EL (cell line): ENCODE measurements around the gene ECEL1.
A peak's percentile ranks its signal among the peaks of the same experiment; 100 is the strongest.
"Not testable (repeated sequence)": the region's sequence is repeated elsewhere in the genome, so short reads cannot be mapped to it uniquely, and the experiment has no call there.

Experiments
- DNase-seq: peaks from one replicate; pipeline ENCODE4 v3.0.0-alpha.2; 2016

ECEL1 gene

DNA sequence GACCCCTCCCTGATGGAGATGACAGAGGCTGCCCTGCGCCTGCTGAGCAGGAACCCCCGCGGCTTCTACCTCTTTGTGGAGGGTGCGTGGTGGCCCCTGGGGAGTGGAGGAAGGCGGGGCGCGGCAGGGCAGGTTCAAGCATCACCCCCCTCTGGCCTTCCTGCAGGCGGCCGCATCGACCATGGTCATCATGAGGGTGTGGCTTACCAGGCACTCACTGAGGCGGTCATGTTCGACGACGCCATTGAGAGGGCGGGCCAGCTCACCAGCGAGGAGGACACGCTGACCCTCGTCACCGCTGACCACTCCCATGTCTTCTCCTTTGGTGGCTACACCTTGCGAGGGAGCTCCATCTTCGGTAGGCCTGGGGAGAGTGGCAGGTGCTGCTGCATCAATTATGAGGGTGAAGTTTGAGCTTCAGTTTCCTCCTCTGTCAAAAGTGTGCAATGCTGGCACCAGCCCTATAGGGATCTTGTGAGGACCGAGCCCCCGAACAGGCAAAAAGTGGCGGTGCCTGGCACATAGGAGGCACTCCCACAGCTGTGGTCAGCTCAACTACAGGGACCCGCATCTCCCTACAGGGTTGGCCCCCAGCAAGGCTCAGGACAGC lies 29.5 kb downstream of the ECEL1 start:
- DNase-seq: no peak

DNA sequence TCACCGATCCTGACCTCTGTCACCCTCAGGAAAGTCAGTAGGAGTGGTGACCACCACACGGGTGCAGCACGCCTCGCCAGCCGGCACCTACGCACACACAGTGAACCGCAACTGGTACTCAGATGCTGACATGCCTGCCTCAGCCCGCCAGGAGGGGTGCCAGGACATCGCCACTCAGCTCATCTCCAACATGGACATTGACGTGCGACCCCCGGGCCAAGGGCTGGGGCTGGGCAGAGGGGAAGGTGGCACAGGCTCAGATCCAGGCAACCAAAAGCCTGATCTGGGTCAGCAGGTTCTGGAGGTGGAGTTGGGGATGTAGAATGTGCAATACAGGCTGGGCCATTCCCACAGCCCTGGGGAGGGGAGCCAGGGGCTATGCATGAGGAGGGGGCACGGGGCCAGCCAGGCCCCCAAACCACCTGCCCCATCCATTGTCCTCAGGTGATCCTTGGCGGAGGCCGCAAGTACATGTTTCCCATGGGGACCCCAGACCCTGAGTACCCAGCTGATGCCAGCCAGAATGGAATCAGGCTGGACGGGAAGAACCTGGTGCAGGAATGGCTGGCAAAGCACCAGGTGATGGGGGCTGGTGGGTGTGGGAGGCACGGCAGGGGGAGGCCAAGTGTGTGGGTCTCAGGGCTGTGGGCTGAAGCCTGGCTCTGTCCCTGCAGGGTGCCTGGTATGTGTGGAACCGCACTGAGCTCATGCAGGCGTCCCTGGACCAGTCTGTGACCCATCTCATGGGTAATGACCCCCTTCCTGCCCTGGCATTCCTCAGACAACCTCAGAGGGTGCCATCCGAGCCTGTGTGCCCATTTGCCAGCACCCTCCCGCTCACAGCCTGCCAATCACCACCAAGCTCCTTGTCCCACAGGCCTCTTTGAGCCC lies 30.3 kb downstream of the ECEL1 start:
- DNase-seq: no peak

DNA sequence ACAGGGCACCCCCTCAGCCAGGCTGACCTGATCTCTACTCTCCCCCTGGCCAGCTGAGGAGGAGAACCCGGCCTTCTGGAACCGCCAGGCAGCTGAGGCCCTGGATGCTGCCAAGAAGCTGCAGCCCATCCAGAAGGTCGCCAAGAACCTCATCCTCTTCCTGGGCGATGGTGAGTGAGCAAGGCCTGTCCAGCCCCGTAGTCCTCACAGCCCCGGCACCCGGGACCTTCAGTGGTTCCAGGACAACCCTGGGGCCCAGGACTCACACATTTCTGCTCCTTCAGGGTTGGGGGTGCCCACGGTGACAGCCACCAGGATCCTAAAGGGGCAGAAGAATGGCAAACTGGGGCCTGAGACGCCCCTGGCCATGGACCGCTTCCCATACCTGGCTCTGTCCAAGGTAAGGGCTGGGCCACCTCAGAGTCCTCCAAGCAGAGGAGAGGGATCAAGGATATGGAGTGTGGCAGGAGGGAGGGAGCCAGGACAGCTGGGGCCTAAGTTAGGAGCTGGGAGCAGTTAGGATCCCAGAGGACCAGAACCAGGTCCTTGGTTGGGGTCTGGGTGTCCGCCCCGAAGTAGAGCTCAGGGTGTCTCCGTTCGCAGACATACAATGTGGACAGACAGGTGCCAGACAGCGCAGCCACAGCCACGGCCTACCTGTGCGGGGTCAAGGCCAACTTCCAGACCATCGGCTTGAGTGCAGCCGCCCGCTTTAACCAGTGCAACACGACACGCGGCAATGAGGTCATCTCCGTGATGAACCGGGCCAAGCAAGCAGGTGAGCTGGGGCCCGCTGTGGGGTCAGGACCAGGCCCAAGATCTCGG lies 31.1 kb downstream of the ECEL1 start:
- no peak for DNase-seq

DNA sequence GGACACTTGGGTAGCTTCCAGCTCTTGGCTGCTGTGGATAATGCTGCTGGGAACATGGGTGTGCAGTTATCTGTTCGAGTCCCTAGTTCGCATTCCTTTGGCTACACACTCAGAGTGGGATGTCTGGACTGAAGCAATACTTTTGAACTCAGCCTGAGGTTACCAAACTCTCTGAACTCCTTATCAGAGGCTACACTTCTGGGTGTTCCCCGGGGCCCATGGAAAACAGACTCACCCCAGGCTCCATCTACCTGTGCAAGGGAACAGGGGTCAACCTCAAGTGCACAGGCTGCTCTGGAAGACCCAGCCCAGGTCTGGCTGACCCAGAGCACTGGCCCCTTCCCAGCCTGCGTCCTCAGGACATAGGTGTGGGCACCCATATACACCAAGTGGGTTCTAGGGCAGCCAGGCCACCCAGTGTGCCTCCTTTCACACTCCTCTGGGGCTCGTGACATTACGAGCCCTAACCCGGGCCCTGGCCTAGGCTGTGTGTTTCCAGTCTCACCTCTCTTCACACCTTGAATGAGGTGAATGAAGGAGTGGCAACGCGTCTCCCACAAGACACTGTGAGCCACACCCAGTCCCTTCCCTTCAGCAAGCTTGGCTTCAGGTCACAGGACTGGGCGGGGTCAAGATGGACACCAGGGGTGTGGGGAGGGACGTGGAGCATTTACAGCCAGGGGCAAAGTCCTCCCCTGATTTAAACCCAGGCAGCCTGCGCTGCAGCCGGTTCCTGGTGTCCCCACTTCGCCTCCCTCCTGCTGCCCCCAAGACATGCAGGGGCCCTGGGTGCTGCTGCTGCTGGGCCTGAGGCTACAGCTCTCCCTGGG lies 32.0 kb downstream of the ECEL1 start, which contains the start of gene ALPI:
TSS of gene ALPI (plus strand) at position 728 of the 830 bp plus-strand sequence. CDS start at position 775, 47 bp downstream.
- DNase-seq: no peak

DNA sequence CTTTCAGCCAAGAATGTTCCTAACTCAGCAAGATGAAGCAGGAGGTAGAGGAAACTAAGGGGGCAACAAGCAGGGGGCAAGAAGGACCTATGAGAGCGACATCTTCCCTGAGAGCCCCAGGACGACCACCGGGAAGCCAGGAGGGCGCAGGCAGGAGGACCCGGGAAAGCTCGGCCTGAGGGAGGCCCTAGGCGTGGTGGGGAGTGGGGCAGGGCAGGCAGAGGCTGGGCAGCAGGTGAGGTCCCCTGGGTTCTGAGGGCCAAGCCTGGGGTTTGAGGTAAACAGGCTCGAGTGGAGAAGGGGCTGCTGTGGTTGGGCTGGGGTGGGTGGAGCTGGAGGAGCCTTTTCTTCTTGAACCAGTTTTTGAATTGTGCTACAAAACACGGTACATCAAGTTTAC lies 33.0 kb downstream of the ECEL1 start:
- no peak for DNase-seq

GRCh38 chr2:232451645-232452044 lies 36.0 kb downstream of the ECEL1 start:
- not testable (repeated sequence) for DNase-seq

DNA sequence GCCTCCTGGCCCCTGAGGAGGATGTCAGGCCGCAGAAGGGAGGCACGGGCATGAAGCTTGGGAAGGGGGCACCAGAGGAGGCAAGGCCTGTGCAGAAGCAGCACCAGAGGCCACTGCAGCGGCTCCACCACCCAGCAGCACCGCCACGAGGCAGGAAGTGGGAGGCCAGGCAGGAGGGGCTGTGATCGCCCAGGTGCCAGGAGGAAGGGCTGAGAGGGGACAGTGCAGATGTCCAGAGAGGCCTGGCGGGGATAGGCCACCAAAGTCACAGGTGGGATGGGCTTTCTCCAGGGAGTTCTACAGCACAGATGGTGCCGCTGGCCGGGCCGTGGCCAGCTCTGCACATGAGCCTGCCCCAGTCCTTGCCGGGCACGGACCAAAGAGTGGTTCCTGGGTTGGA lies 37.7 kb downstream of the ECEL1 start:
- no peak for DNase-seq

DNA sequence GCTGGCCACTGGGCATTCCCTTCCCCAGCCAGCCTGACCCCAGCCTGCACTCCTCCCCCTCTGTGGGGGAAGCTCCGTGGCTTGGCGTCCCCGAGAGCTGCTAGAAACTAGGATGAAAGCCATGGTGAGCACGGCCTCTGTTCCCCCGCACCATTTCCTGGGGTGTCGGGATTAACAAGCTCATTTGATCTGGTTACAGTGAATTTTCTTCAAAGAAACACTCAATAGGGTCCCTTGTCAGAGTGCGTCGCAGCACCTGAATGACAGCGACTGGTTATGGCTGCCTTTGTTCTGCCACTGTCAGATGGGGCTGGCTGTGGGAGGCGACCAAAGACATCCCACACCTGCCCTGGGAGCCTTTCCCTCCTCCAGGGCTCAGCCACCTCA lies 39.3 kb downstream of the ECEL1 start:
- DNase-seq: no peak

GRCh38 chr2:232447638-232448303 lies 39.9 kb downstream of the ECEL1 start:
- no peak for DNase-seq

DNA sequence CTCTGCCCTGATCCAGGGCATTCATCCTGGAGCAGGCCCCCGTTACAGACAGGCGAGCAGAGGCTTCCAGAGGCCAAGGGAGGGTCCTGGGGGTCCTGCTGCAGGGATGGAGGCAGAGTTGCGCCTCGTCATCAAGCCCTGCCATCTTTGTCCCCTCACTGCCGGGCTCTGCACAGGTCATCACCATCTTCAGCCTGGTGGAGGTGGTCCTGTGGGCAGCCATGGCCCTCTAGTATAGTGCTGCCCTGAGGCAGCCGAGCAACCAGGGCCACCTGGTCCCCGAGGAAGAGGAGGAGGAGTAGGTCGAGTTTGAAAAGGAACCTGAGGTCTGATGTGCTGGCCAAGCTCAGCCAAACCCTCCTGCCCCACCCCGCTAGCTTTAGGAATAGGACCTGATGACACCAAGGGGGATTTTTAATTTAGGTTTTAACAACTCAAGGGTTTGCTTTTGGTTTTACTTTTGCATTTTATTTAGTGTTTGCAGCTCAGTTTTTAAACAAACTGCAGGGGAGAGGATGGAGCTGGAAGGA lies 40.5 kb downstream of the ECEL1 start:
- no peak for DNase-seq

GRCh38 chr2:232446266-232446777 lies 41.3 kb downstream of the ECEL1 start:
- not testable (repeated sequence) for DNase-seq

- DNase-seq: not testable (repeated sequence)
Measured at GRCh38 chr2:232445149-232445885, 42.3 kb downstream of the ECEL1 start.

DNA sequence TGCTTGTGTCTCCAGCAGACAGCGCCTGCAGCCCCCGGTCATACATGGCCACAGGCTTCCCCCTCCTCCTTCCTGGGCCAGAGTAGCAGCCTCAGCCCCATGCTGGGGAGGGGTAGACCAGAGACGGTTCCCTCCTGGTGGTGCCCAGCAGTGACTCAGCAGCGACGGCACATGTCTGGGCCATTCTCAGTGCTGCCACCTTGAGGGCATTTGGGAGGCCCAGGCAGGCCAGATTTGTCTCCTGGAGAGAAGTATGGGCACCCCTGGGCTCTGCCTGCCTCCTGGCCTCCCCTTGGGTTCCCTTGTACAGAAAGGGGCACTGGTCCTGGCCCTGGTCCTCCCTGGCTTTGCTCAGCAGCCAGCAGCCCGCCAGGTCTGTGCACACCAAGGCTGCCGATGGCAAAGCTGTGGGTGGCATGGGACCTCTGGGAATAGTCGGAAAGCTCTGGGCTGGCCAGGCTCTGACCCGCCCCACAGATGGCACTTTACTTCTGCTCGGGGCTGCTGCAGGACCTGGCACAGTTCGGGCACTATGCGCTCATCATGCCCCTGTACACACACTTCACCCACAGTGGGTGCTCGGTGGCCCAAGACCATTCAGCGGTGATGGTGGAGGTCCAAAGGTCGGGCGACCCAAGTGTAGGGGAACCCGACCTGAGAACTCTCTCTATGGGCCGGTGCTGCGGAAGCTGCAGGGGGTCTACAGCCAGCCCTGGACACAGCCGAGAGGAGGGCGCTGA lies 43.1 kb downstream of the ECEL1 start:
- peak; percentile 62 for DNase-seq

- not testable (repeated sequence) for DNase-seq
Measured at GRCh38 chr2:232443669-232444408, 43.8 kb downstream of the ECEL1 start.

DNA sequence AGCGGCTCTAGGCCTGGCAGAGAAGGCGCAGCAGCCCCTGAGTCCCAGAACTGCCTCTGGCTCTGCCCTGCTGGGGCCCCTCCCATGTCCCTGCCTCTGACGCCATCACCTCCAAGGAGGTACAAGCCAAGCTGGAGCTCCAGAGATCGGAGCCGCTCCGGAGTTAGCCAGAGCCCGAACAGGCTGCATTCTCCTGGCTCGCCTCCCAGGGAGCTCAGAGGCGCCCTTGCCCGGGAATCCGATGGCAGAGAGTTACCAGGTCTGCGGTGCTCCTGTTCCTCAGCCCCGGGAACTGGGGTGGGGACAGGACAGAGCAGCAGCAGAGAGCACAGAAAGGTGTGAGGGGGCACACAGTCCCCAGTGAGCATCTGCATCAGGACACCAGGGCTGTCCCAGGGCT lies 44.6 kb downstream of the ECEL1 start:
- DNase-seq: not testable (repeated sequence)

GRCh38 chr2:232442431-232442830 lies 45.2 kb downstream of the ECEL1 start:
- DNase-seq: not testable (repeated sequence)

DNA sequence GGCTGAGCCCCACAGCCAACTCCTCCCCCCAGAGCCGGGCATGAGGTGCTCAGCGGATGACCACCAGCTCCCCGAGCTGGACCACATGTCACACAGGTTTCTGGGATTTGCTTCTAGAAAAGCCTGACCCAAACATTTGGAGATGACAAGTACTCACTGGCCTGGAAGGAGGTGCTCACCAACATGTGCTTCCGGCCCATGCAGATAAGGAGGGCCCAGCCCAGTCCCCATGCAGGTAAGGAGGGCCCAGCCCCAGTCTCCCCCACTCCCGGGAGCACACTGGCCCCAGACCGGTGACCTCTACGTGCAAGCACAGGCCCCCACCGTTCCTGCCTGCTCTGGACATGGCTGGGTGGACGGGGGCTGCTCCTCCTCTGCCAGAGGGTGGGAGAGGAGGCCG lies 45.7 kb downstream of the ECEL1 start:
- DNase-seq: not testable (repeated sequence)

DNA sequence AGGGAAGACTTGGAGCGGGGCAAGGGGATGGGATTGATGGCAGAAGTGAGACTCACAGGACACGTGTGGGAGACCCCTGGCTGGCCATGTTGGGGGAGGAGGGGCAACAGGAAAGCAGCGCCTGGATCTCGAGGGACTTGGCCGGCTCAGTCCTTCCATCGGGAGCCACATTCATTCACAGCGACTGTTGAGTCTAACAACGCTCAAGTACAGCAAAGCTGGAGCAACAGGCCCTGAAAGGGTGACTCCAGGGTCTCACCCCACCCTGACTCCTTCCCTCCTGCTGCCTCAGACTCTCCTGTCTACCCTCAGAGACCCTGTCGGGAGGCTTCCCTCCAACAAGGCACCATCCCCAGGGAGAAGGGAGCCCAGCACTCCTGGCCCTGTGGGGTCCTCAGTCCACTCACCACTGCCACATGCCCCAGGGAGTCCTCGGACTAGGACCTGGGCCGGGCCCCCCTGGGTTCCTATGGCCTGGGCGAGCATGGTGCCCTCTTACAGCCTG lies 46.4 kb downstream of the ECEL1 start:
- DNase-seq: no peak
